ENCODE measurements around the gene CAMSAP2.

Gene CAMSAP2, protein sequence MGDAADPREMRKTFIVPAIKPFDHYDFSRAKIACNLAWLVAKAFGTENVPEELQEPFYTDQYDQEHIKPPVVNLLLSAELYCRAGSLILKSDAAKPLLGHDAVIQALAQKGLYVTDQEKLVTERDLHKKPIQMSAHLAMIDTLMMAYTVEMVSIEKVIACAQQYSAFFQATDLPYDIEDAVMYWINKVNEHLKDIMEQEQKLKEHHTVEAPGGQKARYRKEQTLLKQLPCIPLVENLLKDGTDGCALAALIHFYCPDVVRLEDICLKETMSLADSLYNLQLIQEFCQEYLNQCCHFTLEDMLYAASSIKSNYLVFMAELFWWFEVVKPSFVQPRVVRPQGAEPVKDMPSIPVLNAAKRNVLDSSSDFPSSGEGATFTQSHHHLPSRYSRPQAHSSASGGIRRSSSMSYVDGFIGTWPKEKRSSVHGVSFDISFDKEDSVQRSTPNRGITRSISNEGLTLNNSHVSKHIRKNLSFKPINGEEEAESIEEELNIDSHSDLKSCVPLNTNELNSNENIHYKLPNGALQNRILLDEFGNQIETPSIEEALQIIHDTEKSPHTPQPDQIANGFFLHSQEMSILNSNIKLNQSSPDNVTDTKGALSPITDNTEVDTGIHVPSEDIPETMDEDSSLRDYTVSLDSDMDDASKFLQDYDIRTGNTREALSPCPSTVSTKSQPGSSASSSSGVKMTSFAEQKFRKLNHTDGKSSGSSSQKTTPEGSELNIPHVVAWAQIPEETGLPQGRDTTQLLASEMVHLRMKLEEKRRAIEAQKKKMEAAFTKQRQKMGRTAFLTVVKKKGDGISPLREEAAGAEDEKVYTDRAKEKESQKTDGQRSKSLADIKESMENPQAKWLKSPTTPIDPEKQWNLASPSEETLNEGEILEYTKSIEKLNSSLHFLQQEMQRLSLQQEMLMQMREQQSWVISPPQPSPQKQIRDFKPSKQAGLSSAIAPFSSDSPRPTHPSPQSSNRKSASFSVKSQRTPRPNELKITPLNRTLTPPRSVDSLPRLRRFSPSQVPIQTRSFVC (N-terminal part only)

DNA sequence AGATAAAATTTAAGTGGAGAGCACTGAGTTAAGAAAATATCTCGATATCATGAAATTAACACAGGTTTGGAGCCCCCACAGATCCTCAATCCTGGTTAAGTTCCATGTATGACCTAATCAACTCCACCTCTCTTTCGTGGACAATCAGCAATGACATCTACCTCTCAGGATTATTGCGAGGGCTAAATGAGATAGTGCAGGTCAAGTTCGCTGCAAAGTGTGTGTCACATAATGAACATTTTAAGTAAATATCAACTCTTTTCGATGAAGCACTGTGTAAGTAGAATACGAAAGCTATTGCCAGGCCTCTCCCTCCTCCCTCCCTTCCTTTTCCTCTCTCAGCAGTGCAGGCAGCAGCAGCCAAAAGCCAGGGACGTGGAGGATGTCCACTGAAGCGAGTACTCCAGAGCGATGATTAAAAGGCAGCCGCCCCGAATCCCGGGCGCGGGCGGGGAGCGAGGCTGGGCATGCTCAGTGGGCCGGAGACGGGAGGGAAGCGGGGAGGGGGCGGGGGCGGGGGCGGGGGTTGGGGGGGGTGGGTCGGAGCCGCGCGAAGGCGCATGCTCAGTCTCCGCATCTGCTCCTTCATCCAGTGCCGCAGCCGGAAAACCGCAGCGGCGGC lies at the start of gene CAMSAP2:
TSS of gene CAMSAP2 (plus strand) at position 567 of the 622 bp plus-strand sequence. CDS start 935 bp downstream, outside the sequence.
- no peak for DNase-seq (ENCODE audit: low spot score)

DNA sequence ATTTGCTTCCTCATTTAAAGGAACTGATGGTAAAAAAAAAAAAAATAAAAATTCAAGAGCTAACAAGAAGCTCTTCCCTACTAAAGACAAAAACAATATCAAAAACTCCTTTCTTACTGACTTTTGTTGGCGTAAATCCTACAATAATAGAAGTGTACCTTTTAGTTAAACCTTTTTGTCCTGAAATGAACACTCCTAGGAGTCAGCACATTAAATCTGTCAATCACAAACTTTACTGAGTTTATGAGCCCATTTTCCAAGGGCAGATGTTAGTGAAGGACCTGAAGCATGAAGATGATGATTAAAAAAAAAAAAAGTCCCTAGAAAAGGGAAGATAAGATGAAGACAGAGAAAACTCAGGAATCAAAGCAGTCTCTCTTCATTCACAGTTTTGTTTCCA lies 46.4 kb upstream of the CAMSAP2 start:
- DNase-seq (ENCODE audit: low spot score), result no peak

DNA sequence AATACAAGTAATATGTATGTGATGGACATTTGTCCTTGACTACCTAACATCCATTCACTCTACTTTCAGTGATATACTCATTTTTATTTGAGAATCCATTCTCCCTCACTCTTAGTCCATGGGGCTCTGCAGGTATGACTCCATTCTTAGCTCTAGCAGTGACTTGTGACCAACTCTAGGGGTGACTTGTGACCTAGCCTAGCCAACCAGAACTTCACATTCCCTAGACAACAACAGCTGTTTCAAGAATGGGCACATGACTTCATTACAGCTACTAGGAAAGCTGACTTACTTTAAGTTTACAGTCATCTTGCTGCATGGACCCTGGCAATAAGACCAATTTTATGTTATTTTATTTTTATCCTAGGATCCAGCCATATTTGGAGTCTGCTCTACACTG lies 45.4 kb upstream of the CAMSAP2 start:
- no peak for DNase-seq (ENCODE audit: low spot score)

DNA sequence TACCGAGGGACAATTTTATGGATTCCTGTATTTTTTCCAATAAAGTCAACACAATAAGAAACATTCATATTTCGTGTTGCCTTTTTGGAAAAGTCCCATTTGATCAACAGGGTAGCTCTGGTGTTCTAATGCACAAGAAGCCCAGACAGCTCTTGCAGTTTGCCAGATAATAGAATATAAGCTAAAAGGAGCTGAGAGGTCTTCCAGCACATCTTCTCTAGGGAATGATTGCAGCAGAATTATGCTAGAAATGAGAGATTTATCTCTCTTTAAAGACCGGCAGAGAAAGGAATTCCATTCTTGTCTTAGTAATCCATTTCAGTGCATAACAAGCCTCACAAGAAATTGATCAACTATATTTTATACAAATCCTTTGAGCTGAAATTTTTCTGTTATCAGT lies 44.0 kb upstream of the CAMSAP2 start:
- no peak for DNase-seq (ENCODE audit: low spot score)

DNA sequence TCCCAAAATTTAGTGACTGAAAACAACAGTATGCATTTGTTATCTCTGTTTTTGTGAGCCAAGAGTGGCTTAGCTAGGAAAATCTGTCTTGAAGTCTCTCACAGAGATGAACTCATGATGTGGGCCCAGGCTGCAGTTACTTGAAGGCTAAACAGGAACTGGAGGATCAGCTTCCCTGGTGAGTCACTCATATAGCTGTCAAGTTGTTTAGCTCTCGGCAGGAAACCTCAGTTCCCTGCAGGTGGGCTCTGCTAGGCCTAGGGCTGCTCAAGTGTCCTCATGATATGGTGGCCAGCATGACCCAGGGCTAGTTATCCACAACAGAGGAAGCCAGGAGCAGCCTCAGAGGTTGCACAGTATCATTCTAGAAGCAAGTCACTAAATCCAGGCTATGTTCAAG lies 38.8 kb upstream of the CAMSAP2 start:
- no peak for DNase-seq (ENCODE audit: low spot score)

DNA sequence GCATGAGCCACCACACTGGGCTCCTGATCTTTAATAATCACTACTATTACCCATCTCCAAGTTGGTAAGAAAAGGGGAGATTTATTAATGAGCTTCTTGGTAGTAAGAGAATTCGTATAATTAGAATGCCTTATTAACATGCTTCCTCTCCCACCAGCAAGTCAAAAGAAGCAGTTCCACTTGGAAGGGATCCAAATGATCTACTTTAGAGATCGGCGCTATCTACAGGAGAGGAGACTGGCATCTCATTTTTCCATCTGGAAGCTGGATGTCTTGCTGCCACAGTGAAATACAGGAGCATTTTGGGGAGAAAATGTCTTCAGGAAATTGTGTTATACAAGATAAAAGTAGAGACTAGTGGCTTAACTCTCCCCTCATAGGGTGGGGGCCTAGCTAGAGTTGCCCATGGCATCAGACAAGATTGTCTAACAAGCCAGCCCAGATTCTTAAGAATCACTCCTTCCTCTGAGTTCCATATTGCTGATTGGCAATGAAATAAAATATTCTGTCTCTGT lies 33.6 kb upstream of the CAMSAP2 start:
- DNase-seq (ENCODE audit: low spot score), result no peak

DNA sequence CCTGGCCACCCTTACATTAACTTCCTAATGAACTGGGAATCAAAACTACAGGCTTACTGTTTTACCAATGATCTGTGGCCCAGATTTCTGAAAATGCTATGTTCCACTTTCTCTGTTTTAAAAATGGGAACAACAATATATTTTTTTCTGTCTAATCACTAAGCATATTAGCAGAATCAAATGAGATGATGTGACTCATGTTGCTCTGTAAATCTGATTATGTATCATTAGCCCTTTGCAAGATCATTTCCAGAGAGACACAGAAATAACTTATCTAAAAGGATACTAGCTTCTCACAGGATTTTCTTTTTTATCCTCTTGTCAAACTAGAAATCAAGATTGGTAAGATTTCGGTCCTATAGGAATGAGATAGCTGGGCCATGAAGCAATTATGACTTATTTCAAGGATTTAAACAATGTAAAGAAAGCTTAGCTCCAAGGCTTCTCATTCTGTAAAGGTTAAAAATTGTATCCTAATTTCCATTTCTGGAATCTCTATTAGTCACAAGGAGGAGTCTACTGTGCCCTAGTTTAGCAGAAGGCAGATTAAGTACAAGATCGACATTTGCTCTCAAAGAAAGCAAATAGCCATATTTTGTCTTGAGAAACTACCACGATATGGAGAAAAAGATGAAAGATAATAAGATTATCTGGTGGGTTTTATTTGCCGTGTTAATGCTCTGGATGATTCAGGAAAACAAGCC lies 32.4 kb upstream of the CAMSAP2 start:
- no peak for DNase-seq (ENCODE audit: low spot score)

DNA sequence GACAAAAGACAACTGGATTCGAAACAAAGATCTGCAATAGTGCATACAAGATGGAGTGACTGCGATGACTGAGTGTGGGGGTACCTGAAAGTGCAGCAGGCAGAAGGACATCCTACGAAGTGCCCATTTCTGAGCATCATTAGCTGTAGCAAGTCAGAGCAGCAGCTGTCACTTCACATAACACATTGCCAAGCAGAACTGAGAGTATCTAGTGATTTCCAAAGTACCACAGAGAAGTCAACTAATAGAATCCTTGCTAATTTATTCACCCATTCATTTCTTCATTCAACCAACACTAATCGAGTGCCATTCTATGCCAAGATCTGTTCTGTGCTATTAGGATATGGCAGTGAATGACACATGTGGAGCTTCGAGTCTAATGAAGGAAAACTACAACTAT lies 31.6 kb upstream of the CAMSAP2 start:
- no peak for DNase-seq (ENCODE audit: low spot score)

DNA sequence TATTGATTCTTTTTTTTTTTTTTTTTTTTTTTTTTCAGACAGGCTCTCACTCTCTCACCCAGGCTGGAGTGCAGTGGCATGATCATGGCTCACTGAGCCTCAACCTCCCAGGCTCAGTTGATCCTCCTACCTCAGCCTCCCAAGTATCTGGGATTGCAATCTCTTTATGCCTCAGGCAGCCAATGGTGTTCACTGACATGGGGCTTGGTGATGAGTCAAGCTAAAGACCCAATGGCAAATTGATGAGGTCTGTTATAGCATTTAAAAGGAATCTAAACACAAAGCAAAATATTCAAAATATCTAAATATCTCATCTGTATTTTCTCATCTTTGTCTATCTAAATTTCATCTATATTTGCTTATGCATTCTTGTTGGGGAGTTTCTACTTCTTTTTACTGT lies 30.5 kb upstream of the CAMSAP2 start:
- no peak for DNase-seq (ENCODE audit: low spot score)

DNA sequence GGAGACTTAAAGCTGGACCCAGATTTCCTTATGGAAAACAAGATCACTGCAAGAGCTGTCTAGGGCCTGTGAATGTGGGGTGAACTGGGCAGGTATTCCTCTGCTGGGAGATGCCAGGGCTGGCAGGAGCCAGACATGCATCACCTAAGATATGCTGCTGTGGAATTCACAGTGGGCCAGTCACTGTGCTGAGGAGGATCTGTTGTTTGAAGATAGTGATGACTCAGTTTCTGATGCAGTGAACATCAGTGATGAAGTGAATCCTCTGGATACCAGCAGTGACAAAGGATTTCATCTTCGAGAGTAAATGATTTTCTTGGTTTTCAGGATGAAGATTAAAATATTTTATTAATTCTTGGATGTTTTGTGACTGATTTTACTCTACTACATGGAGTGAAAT lies 29.9 kb upstream of the CAMSAP2 start:
- DNase-seq (ENCODE audit: low spot score), result no peak

DNA sequence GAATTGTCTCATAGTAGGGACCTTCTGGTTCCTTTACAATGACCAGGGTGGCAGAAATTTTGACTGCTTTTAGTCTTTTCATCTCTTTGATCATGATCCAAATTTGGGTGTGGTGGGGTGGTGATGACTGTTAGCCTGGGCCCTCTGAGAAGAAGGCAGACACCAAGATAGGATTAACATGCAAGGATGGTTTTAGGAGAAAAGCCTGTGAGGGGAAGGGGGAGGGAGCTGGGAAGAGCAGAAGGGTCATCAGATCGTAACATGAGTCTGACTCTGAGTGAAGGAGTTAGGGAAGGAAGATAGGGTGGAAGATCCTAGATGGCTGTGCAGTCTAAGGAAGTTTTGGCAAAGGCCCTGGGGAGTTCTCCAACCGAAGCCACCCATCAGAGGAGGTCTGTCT lies 28.5 kb upstream of the CAMSAP2 start:
- DNase-seq (ENCODE audit: low spot score), result no peak

DNA sequence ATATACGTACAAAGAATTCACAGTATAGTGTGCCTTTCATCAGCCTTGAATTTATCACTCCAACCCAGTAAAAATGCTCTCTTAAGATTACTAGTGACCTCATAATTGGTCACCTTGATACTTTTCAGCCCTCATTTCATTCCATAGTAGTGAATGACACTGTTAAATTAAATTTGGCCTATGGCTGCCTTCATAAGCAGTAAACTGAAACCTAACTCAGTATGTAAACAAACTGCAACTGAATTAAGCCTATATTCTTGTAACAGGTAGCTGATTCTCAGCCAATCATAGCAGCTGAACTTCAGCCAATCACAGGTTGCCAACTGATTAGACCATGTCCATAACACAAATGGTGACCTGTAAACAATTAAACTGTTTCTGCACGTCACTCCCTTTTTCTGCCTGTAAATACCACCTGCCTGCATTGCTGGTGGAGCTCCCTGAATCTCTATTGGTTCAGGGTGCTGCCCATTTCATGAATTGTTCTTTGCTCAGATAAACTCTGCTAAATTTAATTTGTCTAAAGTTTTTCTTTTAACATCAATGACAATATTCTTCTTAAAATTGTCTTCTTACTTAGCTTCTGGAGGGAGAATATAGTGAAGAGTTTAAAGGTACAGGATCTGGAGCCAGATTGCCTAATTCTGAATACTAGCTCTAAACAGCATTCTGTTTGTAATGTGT lies 24.0 kb upstream of the CAMSAP2 start:
- DNase-seq (ENCODE audit: low spot score), result no peak

DNA sequence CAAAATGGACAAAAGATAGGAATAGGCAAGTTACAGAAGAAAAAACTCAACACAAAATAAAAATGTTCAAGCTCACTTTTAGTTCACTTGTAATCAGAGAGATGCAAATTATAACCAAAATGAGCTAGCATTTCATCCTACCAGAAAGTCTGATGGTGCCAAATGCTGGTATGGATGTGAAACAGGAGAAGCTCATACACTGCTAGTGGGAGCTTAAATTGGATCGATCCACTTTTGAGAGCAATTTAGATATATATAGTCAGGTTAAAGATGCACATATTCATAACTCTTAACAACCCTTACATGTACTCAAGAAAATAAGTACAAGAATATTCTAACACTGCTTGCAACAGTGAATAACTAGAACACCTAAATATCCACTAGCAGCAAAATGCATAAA lies 18.5 kb upstream of the CAMSAP2 start:
- DNase-seq (ENCODE audit: low spot score), result no peak

DNA sequence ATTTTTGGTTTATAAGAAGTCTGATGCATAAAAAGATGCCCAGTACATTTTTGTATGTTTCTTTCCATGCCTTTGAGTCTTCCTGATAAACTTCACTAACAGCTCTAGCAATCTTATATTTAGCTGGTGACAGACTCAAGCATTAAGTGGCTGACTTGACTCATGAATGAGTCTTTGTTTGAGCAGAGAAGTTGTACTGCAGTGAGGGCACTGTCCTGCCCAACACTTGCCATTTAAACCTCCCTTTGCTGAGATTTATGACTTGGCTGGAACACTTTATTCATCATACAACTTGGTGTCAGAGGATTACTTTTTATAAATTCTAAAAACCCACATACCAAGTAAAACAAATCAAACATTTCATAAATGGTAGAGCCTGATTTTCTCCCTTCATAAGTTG lies 14.6 kb upstream of the CAMSAP2 start:
- DNase-seq (ENCODE audit: low spot score), result no peak

DNA sequence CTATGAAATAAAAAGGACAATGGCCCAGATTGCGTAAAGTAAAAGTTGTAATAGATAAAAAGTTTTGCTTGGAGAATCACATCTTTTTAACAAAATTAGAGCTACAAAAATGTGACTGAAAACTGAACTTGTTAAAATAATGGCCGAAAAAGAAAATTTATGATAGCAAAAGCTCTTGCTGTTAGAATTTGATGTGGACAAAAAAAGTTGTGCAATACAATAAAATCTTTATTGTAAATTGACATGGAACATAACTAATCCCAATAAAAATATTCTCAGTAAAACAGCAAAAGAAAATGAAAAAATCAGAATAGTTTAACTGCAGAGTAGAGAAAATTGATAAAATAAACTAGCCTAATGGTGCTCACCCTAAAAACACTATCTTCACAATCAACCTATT lies 11.4 kb upstream of the CAMSAP2 start:
- no peak for DNase-seq (ENCODE audit: low spot score)

DNA sequence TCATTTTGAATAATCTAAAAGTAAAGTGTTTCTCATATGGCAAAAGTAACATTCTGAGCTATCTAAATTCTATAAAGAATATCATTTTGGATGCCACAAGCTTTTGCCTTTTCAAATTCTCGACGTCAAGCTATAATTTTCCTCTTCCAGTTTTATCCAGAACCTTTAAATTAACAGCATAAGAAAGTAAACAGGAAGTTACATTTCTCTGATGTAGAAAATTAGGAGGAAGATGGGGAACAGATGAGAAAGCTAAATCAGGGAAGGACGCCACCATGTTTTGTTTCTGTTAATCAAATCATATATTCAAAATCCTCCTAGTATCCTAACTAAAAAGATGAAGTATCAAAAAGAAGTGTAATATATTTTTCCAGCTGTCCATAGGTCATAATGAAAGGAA lies 8.8 kb upstream of the CAMSAP2 start:
- no peak for DNase-seq (ENCODE audit: low spot score)

DNA sequence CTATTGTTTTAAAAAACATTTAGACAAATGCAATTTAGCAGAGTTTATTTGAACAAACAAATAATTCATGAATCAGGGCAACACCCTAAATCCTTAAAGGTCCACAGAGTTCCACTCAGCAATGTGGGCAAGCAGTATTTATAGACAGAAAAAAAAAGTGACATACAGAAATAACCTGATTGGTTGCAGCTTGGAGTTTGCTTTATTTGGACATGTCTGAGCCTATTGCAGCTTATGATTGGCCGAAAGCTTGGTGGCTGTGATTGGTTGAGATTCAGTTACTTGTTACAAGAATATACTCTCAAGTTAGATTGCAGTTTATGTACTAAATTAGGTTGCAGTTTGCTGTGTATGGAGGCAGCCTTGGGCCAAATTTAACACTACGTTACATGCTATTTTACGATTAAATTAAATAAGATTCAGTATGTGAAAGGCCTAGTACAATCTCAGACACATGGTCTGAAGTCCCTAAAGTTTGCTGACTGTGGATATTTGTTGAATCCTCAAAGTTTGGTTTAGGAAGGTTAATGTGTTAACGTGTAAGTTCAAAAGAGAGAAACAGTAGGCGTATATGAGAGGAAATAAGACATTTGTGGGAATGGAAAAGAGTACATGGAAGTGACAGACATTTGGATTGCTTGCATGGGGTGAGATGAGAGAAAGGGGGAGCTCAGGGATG lies 6.9 kb upstream of the CAMSAP2 start:
- DNase-seq (ENCODE audit: low spot score), result no peak

DNA sequence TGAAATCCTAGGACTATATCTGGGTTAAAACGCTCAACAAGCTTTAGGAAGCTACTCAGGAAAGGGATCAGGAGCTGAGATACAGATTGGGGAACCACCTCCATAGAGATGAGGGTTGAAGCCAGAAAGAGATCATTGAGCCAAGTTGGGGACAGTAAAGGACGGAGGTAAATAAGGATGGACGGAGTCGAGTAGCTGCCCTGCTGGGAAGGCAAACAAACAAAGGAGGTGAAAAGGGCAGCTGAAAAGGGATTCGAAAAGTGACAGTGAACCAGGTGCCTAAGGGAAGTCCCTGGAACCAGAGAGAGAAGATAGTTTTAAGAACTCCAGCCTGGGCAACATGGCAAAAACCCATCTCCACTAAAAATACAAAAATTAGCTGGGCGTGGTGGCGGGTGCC lies 6.3 kb upstream of the CAMSAP2 start:
- no peak for DNase-seq (ENCODE audit: low spot score)

DNA sequence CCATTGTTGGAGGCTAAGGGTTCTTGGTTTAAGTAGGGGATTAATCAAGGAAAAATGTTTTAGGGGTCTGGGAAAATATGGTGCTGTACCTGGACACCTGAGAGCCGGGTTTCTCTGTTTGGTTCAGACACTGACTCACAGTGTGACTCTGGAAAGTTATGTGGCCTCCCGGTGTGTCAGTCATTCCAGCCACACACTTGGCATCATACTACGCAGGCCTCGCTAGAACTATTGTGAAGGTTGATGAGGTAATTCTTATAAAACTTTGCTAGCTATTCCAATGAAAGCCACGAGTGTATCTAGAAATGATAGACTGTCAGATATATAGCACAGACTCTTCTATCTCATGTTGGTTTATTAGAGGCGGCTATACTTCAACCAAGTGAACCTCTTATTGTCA lies 4.8 kb upstream of the CAMSAP2 start:
- DNase-seq (ENCODE audit: low spot score), result no peak

DNA sequence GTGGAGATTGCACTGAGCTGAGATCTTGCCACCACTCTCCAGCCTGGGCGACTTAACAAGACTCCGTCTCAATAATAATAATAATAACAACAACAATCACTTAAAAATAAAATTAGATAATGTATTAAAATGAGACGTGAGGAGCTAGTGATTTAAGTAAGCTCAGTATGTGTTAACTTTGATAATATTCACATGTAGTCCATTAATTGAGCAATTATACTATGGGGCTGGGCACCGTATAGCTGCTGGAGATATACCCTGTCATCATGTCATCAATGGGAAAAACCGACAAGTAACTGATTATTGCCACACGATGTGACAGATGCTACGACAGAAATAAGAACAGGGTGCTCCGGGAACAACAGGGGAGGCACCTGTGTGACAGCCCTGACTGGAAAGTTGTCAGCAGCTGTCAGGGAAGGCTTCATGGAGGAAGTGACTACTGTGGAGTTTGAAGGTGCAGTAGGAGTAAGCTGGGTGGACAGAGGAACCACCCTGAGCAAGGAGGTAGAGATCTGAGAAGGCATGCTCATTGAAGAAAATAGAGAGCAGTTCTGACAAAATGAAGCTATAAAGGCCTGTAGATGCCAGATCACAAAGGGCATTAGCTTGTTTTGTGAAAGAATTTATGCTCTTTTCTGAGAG lies 924 bp upstream of the CAMSAP2 start:
- DNase-seq (ENCODE audit: low spot score), result no peak

Data from hematopoietic multipotent progenitor cell treated with erythropoietin and hydrocortisone succinate and interleukin-3 and kit ligand, for 15 days (in vitro differentiated cells).